GM15510 (cell line): Measurements from ENCODE around the gene TBL2.

Source experiments
- POLR2A ChIP-seq: IDR thresholded peaks from 3 replicates; pipeline ENCODE4 v1.6.1; 2011; ENCODE audit warnings: borderline replicate concordance; ENCODE audit not compliant: insufficient read length; ENCODE audit errors: extremely low read depth

The TBL2 gene

DNA sequence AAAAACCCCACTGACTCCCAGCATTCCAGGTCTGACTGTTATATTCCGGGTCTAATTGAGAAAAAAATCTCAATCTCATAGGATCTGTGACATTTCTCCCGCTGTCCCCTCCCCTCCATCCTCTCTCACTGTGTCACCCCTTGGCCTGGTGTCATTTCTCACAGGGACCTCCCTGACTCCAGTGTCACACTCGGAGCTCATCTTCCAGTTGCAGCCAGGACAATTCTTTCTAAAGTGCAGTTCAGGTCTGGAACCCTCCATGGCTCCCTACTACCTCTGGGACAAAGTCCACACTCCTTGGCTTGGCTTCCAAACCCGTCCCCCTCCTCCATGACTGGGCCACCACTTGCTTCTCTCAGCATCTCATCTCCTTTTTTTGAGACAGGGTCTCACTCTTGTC is 31.7 kb upstream of the TBL2 start:
- no peak for TF ChIP-seq POLR2A

DNA sequence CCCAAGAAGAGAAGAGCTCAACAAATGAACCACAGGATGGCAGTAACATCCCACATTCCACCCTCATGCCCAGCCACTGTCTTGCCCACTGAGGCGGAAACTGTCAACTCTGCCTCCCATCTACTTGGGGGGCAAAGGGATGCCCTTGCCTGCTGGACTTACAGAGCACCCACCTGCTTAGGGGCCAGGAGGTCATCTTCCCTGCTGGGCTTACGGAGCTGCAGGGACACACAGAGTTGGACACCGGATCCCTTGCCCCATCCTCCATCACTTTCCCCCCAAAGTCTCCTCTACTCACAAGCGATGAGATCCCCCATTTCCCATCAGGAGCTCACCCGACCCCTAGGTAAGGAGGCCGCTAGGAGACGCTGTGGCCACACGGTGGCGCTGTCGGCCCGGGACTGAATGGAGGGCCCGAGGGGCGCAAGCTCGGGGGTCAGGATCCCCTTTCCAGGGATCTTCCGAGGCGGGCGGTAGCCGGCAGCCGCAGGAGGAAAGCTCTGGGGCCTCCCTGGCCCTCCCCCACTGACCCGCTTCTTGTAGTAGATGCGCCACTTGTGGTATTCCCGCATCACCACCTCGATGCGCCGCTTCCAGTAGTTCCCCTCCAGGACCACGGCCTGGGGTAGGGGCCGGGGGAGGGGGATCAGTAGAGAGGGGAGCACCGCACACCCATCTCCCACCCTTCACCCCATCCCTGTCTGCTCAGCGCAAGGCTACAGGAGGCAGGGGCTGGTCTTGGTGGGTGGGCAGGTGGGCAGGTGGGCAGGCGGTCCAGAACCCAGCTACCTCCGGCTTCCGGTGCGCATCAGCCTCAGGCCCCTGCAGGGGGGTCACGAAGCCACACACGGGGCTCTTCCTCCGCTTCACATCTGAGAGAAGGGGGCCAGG is 28.7 kb upstream of the TBL2 start:
- no peak for TF ChIP-seq POLR2A

DNA sequence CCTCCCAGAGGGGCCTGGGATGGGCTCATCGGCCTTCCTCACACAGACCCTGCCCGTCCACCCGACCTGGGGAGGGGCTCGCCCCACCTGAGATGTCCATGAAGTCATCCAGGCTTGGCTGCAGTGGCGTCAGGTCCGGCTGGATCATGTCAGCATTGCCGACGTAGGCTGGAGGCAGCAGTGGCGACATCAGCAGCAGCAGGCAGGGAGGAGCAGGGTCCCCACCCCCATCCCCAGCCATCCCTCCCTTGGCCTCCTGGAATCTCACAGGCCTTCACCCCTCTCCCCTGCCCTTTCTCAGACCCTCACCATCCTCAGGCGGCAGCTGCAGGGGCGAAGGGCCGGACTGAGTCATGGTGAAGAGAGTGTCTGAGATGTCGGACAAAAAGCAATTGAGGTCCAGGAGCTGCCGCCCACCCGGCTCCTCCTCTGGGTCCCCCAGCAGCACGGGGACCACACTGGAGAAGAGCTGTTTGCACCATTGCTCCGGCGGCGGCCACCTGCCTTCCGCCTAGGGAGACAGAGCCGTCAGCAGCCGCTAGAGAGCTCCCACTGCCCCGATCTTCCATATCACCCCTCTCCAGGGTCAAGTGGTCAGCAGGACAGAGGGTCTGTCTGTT is 27.3 kb upstream of the TBL2 start:
- no peak for TF ChIP-seq POLR2A

DNA sequence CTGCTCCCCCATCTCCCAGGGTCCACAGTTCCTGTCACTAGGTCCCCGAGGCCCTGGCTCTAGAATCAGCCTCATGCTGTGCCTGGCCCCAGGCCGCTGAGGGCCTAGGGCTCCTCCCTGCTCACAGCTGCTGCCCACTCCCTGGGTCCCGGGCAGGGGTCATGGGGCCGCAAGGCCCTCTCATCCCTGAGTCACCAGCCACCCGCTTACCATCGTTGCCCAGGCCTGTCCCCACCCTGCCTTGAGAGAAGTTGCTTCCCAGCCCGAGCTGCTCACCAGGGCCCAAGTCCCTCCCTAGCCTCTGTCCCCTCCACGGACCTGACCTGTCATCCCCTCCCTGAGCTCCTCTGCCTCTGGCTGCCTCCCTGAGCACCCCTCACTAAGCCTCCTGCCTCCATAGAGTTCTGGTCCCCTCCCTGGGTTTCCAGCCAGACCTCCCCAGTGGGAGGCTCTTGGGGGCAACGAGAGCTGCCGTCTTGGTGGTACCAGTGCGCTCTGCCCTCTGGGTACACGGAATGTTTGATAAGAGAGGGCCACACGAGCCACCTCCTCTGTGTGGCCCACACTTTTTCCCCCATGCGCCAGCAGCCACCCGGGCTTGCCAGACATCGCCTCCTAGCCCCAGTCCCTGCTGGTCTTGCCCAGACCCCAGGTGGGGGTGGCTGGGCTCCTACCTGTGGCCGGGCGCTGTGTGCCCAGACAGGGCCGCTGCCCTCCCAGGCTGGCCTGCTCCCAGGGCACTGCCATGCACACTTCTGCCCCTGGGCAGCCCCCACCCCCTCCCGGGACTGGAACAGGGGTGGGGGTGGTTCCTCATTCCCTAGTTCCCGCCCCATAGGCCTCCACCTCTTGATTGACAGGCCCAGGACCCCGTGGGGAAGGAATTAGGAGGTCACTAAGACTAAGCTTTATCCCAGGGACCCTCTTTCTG is 24.6 kb upstream of the TBL2 start:
- TF ChIP-seq POLR2A = no peak

DNA sequence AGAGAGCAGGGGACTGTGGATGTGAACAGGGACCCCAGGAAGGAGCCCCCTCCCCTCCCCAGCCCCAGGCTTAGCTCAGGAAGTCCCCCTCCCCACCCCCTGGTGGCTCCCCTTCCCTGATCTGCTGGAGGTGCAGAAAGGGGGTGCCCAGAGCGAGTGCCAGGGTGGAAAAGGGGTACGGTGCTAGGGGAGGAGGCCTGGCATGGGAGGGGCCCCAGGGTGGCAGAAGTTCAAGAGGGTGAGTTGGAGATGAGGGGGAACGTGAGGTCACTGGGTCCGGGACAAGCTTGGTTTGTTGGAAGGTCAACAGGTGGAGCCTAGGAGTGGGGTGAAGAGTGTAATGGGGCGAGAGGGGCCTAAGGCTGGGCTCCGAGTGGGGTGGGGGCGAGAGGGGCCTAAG is 21.5 kb upstream of the TBL2 start:
- TF ChIP-seq POLR2A = no peak

DNA sequence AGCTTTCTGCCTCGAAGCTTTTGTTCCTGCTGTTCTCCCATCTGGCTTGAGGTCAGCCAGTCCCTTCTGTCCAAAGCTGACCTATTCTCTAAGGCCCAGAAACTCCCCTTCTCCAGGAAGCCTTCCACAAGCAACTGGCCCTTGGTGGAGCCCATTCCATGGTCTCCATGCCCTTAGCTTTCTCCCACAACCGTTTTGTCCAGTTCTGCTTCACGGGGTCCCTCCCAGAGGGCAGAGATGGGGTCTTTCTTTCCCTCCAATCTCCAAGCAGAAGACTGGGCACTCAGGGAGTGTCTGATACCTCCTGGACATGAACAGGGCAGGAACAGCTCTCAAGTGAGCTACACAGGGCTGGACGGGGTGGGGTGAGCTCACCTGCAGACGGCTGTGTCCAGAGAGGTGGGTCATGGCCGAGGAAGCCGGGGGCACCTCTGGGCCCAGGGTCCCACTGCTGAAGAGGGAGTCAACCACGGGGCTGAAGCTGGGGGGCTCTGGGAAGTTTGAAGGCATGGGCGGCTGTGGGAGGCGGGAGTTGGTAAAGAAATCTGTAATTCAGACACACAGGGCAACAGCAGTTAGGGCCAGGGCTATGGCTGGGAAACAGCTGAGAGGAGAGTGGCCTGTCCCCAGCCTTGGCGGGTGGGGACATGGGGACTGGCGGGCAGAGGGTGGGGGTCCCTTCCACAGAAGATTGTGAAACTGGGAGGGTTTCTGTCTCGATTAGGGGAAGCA is 20.9 kb upstream of the TBL2 start:
- no peak for TF ChIP-seq POLR2A

DNA sequence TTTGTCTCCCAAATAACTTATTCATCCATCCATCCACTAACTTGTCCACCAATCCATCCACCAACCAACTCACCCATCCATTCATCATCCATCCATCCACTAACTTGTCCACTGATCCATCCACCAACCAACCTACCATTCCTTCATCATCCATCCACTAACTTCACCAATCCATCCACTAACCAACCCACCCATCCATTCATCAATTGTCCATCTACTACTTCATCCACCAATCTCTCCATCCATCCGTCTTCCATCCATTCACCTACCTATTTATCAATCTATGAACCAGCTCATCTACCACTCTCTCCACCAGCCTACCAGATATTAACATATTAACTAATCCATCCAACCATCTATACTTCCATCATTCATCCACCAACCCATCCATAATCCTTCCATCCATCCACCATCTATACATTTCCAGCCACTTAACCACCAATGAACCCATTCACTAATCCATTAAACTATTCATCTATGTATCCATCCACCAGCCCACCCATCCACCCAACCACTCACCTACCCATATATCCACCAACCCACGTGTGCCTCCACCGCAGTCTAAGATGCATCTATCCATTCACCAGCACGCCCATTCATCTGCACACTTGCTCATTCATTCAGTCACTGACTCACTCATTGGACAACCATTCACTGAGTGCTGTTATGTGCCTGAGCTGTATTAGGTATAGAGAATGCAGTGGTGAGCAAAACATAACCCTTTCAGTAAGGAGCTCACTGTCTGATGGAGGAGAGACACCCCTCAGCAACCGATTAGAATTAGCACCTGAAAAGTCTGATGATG is 19.8 kb upstream of the TBL2 start:
- no peak for TF ChIP-seq POLR2A

DNA sequence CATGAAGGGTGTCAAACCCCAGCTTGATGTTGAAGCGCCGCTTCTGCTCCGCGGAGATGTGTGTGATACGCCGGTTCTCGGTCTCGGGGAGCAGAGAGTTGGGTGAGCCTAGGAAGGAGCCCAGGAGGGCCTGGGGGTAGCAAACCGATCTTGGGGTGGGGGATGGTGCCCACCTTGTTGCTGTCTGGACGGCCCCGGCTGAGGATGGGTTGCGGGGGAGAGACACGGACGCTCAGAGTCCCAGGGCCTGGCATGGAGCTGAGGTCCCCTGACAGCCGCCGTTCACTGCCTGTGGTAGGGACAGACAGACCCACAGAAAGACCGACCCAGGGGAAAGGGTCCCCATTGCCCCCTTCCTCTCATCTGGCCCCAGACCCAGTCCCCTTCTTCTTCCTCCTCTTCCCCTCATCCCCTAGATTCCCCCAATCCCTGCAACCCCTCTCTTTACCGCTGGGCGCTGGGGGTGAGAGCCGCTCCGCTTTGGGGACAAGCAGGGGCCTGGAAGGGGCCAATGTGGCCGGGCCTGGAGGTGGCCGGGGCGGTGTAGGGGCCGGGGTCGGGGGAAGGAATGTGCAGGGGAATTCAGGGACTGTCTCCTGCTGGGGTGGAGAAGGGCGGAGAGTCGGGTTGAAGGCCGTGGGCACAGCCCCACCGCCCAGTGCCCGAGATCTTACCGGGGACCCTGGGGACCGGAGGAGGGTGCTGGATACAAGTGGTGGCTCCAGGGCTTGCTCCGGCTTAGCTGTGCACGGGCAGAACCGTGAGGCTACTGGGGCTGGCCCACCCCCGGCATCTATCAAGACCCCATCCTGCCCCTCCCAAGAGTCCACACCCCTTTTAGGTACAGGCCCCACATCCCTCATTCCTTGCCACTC is 18.0 kb upstream of the TBL2 start:
- TF ChIP-seq POLR2A = no peak

DNA sequence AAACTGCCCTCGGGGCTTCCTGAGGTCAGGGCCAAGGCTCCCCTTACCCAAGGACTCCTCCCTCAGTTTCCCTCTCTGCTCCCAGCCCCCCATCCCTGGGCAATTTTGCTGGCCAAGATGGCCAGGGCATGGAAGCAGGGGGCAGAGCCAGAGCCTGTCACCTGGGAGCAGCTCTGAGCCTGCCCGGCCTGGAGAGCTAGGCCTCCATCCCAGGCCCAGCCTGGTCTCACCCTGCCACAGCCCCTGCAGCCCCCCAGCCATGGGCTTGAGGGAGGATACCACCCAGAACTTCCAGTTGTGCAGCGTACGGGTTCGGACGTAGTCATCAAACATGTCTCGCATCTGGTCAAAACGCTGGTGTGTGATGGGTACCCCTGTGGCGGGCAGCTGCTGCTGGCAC is 17.0 kb upstream of the TBL2 start:
- no peak for TF ChIP-seq POLR2A

DNA sequence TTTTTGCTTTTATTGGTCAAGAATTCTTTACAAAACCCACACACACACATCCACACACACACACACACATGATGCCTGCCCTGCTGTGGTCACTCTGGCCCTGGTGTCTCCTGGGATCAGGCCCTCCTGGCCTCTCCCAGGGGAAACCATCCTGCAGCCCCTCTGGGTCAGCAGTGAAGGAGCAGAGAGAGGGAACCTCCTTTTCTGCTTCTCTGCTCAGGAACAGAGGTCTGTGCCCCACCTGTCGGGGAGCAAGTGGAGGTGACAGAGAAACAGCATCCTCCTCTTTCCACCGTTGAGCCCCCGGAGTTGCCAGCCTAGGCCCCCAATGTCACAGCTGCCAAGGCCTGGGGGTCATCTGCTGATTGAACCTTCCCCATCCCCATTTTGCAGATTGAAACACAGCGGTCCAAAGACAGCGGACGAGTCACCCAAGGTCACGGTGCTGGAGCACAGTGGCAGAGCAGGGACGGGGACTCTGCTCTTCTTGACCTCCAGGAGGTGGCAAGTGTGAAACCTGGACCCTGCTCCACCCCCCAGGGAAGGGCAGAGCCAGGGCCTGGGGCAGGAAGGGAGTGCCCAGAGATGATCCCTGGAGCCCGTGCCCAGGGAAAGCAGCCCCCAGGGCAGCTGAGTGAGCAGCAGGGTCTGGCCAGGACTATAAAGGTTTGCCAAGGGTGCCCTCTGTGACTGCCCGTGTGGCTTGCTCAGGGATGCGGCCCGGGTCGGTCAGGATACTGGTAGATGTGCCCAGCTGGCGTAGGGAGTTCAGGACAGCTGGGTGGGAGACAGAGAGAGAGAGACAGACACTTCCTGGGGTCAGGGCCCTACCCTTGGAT is 15.0 kb upstream of the TBL2 start:
- no peak for TF ChIP-seq POLR2A

DNA sequence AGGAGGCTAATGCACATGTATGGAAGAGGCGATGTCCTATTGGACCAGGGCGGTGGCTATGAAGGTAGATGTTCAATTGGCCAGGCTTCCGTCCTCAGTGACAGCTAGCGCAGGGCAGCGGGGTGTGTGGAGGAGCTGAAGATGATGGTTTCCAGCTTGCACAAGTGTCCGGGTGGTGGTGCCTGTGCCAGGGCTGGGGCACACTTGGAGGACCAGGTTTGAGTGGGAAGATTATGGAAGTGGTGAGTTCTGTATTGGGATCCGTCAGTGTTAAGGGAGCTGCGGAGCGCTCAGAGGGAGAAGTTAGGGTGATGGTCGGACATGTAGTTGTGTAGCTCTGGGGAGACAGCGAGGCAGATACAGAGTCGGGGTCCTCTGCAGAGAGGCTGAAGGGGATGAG is 8.5 kb upstream of the TBL2 start:
- TF ChIP-seq POLR2A = no peak

DNA sequence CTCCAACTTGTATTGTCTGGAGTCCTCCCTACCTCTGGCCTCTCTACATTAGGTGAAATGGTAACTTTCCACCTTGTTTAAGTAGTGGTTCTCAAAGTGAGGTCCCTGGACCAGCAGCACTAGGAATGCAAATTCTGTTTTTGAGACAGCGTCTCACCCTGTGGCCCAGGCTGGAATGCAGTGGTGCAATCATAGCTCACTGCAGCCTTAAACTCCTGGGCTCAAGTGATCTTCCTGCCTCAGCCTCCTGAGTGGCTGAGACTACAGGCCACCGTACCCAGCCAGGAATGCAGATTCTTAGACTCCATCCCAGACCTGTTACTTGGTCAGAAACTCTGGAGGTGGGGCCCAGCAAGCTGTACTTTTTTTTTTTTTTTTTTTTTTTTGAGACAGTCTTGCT is 6.8 kb upstream of the TBL2 start:
- no peak for TF ChIP-seq POLR2A
